HCT116 (cell line): ENCODE measurements around the gene DNAH7. TPM values are rescaled to one million over a fixed set of nuclear protein-coding genes. Genes with fewer than 3 reads are reported as not detected.

Experiments used
- ATAC-seq: fragments of 200-7000 bp; cut with Tn5 transposase; 2 replicates; pipeline ENCODE4 v1.9.1; 2020; ENCODE audit warnings: mild to moderate bottlenecking, moderate library complexity
- BruUV-seq: library from RNA; stranded (reverse); fragments of 400-500 nt; replicated peaks from 2 replicates; lab custom pipeline; 2021; lab: Mats Ljungman, UMichigan
- CTCF ChIA-PET: fragments of 300-600 bp; sonication (Branson Sonifier 250); formaldehyde crosslinking; loops from one replicate; lab custom pipeline; 2021; ENCODE audit warnings: antibody characterized with exemption; lab: Charles Lee
- POLR2A ChIA-PET: fragments of 300-600, 350-600 bp; sonication (Branson Sonifier 250); formaldehyde crosslinking; loops from one replicate; lab custom pipeline; 2021; ENCODE audit warnings: antibody characterized with exemption; lab: Charles Lee
- RAD21 ChIA-PET, 2 experiments: fragments of 300-600 bp; sonication (Branson Sonifier 250); formaldehyde crosslinking; loops; one replicate each; lab custom pipeline; 2023; ENCODE audit warnings: low total read pairs in 2 of 2; ENCODE audit not compliant: uncharacterized antibody in 2 of 2, unreplicated experiment in 2 of 2, low non-redundant PET in 1 of 2; lab: Charles Lee
- DNase-seq: peaks from one replicate; pipeline ENCODE4 v3.0.0-alpha.2; 2010; ENCODE audit warnings: low read depth, low spot score
- H2AFZ ChIP-seq: fragments of 200-600 bp; shearing (Covaris generic), sonication (generic); 2 replicates; pipeline ENCODE4 v1.6.1; 2017; ENCODE audit warnings: low read depth, mixed run types, mixed read lengths, antibody characterized with exemption, low read length; ENCODE audit not compliant: poor library complexity, severe bottlenecking
- H3K27ac ChIP-seq: 2 replicates; pipeline ENCODE4 v1.5.1; 2012; ENCODE audit warnings: low read depth, low read length
- H3K27me3 ChIP-seq: fragments of 200-600 bp; sonication (generic); 2 replicates; pipeline ENCODE4 v1.6.1; 2016; ENCODE audit warnings: mixed run types, low read length, mixed read lengths; ENCODE audit not compliant: insufficient read depth
- H3K36me3 ChIP-seq, 2 experiments: fragments of 200-500 bp in 1 of 2; fragments of 200-600 bp in 1 of 2; sonication (Bioruptor generic) in 1 of 2; sonication (generic) in 1 of 2; 2 replicates each; pipeline versions ENCODE4 v1.5.1 to v1.6.1; 2014 to 2016; ENCODE audit warnings: low read length in 2 of 2, inconsistent platforms in 1 of 2, mixed read lengths in 1 of 2, mixed run types in 1 of 2; ENCODE audit not compliant: insufficient read depth in 2 of 2, control insufficient read depth in 1 of 2
- H3K4me1 ChIP-seq, 2 experiments: fragments of 200-600 bp in 1 of 2; sonication (generic) in 1 of 2; 2 replicates each; pipeline versions ENCODE4 v1.5.1 to v1.6.1; 2012 to 2017; ENCODE audit warnings: low read length in 2 of 2, inconsistent platforms in 1 of 2, mild to moderate bottlenecking in 1 of 2, mixed read lengths in 1 of 2, mixed run types in 1 of 2, moderate library complexity in 1 of 2; ENCODE audit not compliant: insufficient read depth in 2 of 2, control insufficient read depth in 1 of 2
- H3K4me2 ChIP-seq: fragments of 200-600 bp; sonication (generic); 2 replicates; pipeline ENCODE4 v1.6.1; 2017; ENCODE audit warnings: mixed run types, low read length, mixed read lengths
- H3K4me3 ChIP-seq, 2 experiments: fragments of 200-600 bp in 1 of 2; sonication (generic) in 1 of 2; replicated peaks in 1 of 2; 2 replicates each; pipeline ENCODE4 v1.5.1; 2011 to 2016; ENCODE audit warnings: low read length in 2 of 2, control low read depth in 1 of 2, low read depth in 1 of 2, mild to moderate bottlenecking in 1 of 2, mixed read lengths in 1 of 2, mixed run types in 1 of 2
- H3K79me2 ChIP-seq: fragments of 200-600 bp; sonication (generic); 2 replicates; pipeline ENCODE4 v1.6.1; 2017; ENCODE audit warnings: mild to moderate bottlenecking, mixed run types, low read length, moderate library complexity, mixed read lengths; ENCODE audit not compliant: insufficient read depth
- H3K9ac ChIP-seq: fragments of 200-600 bp; sonication (generic); 2 replicates; pipeline ENCODE4 v1.6.1; 2016; ENCODE audit warnings: low read length, mixed read lengths
- H3K9me2 ChIP-seq: fragments of 200-600 bp; sonication (generic), shearing (Covaris generic); 2 replicates; pipeline ENCODE4 v1.6.1; 2017; ENCODE audit warnings: mixed run types, mild to moderate bottlenecking, moderate library complexity; ENCODE audit not compliant: insufficient read depth
- H3K9me3 ChIP-seq, 2 experiments: fragments of 200-500 bp in 1 of 2; fragments of 200-600 bp in 1 of 2; sonication (Bioruptor generic) in 1 of 2; sonication (generic) in 1 of 2; 2 replicates each; pipeline ENCODE4 v1.6.1; 2014 to 2017; ENCODE audit warnings: low read length in 2 of 2, mixed read lengths in 2 of 2, inconsistent platforms in 1 of 2, low read depth in 1 of 2, mild to moderate bottlenecking in 1 of 2, mixed run types in 1 of 2, moderate library complexity in 1 of 2; ENCODE audit not compliant: control insufficient read depth in 1 of 2, insufficient read depth in 1 of 2
- H4K20me1 ChIP-seq: fragments of 200-600 bp; sonication (generic), shearing (Covaris generic); 2 replicates; pipeline ENCODE4 v1.6.1; 2017; ENCODE audit warnings: mixed run types, mild to moderate bottlenecking, moderate library complexity; ENCODE audit not compliant: insufficient read depth
- ATF3 ChIP-seq: IDR thresholded peaks from 2 replicates; pipeline ENCODE4 v1.6.1; 2012
- CBX3 ChIP-seq: IDR thresholded peaks from 2 replicates; pipeline ENCODE4 v1.6.1; 2012; ENCODE audit warnings: low read depth
- EGR1 ChIP-seq: IDR thresholded peaks from 2 replicates; pipeline ENCODE4 v1.6.1; 2012; ENCODE audit warnings: low read depth
- EZH2 ChIP-seq: fragments of 200-600 bp; sonication (generic); IDR thresholded peaks from 2 replicates; pipeline ENCODE4 v1.6.1; 2017; ENCODE audit warnings: antibody characterized with exemption, mixed run types
- FOSL1 ChIP-seq: IDR thresholded peaks from 2 replicates; pipeline ENCODE4 v1.6.1; 2012; ENCODE audit warnings: low read depth
- JUND ChIP-seq: IDR thresholded peaks from 2 replicates; pipeline ENCODE4 v1.6.1; 2012
- POLR2A ChIP-seq: IDR thresholded peaks from 2 replicates; pipeline ENCODE4 v1.7.0; 2011; ENCODE audit warnings: borderline replicate concordance; ENCODE audit not compliant: insufficient read depth, insufficient read length; ENCODE audit errors: extremely low read depth
- POLR2AphosphoS5 ChIP-seq: IDR thresholded peaks from 2 replicates; pipeline ENCODE4 v1.6.1; 2011; ENCODE audit warnings: mild to moderate bottlenecking, low read depth, low read length, moderate library complexity
- RAD21 ChIP-seq: IDR thresholded peaks from 2 replicates; pipeline ENCODE4 v1.6.1; 2012; ENCODE audit warnings: low read depth, mild to moderate bottlenecking
- SIN3A ChIP-seq: IDR thresholded peaks from 2 replicates; pipeline ENCODE4 v1.6.1; 2012; ENCODE audit warnings: low read depth
- SRF ChIP-seq: IDR thresholded peaks from 2 replicates; pipeline ENCODE4 v1.6.1; 2012; ENCODE audit warnings: low read depth
- TCF7L2 ChIP-seq: IDR thresholded peaks from 2 replicates; pipeline ENCODE4 v1.7.0; 2011; ENCODE audit warnings: borderline replicate concordance, inconsistent platforms; ENCODE audit not compliant: insufficient read depth, insufficient read length; ENCODE audit errors: extremely low read depth
- YY1 ChIP-seq: IDR thresholded peaks from 2 replicates; pipeline ENCODE4 v1.6.1; 2011; ENCODE audit warnings: low read length, low read depth, moderate library complexity, mild to moderate bottlenecking; ENCODE audit not compliant: insufficient replicate concordance; ENCODE audit errors: extremely low read depth
- intact Hi-C: fragments of 100-400 bp; cut with micrococcal nuclease; formaldehyde crosslinking; loops from 2 replicates; pipeline ENCODE4 v1.10.0; 2022
- total RNA-seq: library from RNA; stranded (reverse); gene quantifications from one replicate; pipeline ENCODE4 v1.2.1, GENCODE V29; 2021; ENCODE audit not compliant: unreplicated experiment
- TF ChIP-seq, protein P1 (sequence below), 3 experiments: fragments of 200-600 bp in 1 of 3; sonication (generic) in 1 of 3; IDR thresholded peaks in 2 of 3; conservative IDR thresholded peaks in 1 of 3; 2 replicates each; pipeline ENCODE4 v1.5.1; 2012 to 2017; ENCODE audit warnings: low read depth in 2 of 3, low read length in 2 of 3, antibody characterized with exemption in 1 of 3, borderline replicate concordance in 1 of 3, control low read depth in 1 of 3, mild to moderate bottlenecking in 1 of 3, mixed read lengths in 1 of 3, mixed run types in 1 of 3, moderate library complexity in 1 of 3; ENCODE audit not compliant: insufficient read depth in 1 of 3

Gene DNAH7
- total RNA-seq, 1 experiment from 2014 or later, result not detected

DNA sequence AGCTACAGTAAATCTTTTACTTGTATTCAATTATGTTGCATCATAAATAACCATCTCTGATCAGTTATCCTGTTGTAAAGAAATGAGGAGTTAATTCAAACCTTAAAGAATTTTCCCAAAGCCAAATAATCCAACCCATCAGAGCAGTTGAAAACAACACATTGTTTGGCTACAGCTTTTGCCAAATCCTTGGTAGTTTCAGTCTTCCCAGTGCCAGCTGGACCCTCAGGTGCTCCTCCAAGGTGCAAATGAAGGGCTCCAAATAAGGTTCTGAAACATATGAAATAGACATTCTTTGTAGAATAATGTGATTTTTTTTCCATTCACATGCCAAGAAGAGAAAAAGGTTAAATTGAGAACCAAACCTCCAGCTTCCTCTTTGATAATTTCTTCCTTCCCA, 158.7 kb downstream of the DNAH7 start:
- ChIA-PET CTCF (no interaction called here), RAD21 (no interaction called here), POLR2A (no interaction called here)
- no TSS peak for BruUV-seq
- H3K4me2 ChIP-seq, result no peak overlapping the region
- no peaks in the 10 kb centered on the region for H3K27me3 ChIP-seq
- no peaks in the 10 kb centered on the region for H3K4me1 ChIP-seq
- intact Hi-C loops, result loop anchor here (10.0 kb wide), 1 partner anchor 365 kb away; no protein-coding TSS in a partner anchor
- H3K27ac ChIP-seq, result no peak overlapping the region
- H3K36me3 ChIP-seq, result no peaks in the 10 kb centered on the region
- no peaks in the 10 kb centered on the region for H3K79me2 ChIP-seq
- no peaks in the 10 kb centered on the region for H4K20me1 ChIP-seq
- H3K9me3 ChIP-seq, result no peaks in the 10 kb centered on the region
- DNase-seq, result no peak
- TF ChIP-seq SIN3A, result no peak
- no peak for TF ChIP-seq POLR2A
- no peak for TF ChIP-seq SRF
- no peak for TF ChIP-seq TCF7L2
- no peak for TF ChIP-seq ATF3
- TF ChIP-seq POLR2AphosphoS5, result no peak
- TF ChIP-seq, protein P1, sequence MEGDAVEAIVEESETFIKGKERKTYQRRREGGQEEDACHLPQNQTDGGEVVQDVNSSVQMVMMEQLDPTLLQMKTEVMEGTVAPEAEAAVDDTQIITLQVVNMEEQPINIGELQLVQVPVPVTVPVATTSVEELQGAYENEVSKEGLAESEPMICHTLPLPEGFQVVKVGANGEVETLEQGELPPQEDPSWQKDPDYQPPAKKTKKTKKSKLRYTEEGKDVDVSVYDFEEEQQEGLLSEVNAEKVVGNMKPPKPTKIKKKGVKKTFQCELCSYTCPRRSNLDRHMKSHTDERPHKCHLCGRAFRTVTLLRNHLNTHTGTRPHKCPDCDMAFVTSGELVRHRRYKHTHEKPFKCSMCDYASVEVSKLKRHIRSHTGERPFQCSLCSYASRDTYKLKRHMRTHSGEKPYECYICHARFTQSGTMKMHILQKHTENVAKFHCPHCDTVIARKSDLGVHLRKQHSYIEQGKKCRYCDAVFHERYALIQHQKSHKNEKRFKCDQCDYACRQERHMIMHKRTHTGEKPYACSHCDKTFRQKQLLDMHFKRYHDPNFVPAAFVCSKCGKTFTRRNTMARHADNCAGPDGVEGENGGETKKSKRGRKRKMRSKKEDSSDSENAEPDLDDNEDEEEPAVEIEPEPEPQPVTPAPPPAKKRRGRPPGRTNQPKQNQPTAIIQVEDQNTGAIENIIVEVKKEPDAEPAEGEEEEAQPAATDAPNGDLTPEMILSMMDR (IDR thresholded peaks at IDR 0.05 in 2 of 3, conservative IDR thresholded peaks at IDR 0.05 in 1 of 3; ENCODE audit: borderline replicate concordance in 1 of 3, insufficient read depth in 1 of 3, low read depth in 2 of 3, low read length in 2 of 3), result no peak
- ATAC-seq, result no peak
- H2AFZ ChIP-seq, result no peak overlapping the region
- H3K9ac ChIP-seq, result no peak overlapping the region
- H3K4me3 ChIP-seq, result no peak overlapping the region
- H3K9me2 ChIP-seq, result no peaks in the 10 kb centered on the region

DNA sequence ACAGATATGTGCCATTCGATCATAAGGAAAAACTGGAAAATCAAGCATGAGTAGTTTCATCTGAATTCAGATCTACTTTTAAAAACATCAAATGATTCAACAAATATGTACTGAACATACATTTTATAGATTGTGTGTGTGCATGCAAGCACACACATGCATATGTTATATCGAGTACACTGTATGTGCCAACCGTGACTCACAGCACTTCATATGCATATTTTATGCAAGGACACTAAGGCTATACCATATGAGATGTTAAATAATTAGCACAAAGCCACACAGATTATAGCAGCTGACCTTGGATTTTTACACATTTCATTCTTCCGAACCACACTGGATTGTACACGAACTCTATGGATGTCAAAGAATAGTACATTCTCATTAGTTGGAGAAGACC, 161.2 kb downstream of the DNAH7 start:
- ATAC-seq (no peak), DNase-seq (no peak)
- no TSS peak for BruUV-seq
- H3K36me3 ChIP-seq, result no peaks in the 10 kb centered on the region
- H3K9ac ChIP-seq, result no peak overlapping the region
- TF ChIP-seq EZH2 (no peak), RAD21 (no peak), YY1 (no peak), POLR2AphosphoS5 (no peak), EGR1 (no peak), ATF3 (no peak), JUND (no peak), FOSL1 (no peak), CBX3 (no peak)
- H3K27me3 ChIP-seq, result no peaks in the 10 kb centered on the region
- H3K27ac ChIP-seq, result no peak overlapping the region
- no peak overlapping the region for H2AFZ ChIP-seq
- H3K4me1 ChIP-seq, result no peaks in the 10 kb centered on the region
- intact Hi-C loops, result loop anchor here (10.0 kb wide), 1 partner anchor 367 kb away; no protein-coding TSS in a partner anchor
- H3K79me2 ChIP-seq, result no peaks in the 10 kb centered on the region
- ChIA-PET CTCF (no interaction called here), POLR2A (no interaction called here), RAD21 (no interaction called here)
- H3K9me3 ChIP-seq, result no peaks in the 10 kb centered on the region
- H3K4me3 ChIP-seq, result no peak overlapping the region
- H3K4me2 ChIP-seq, result no peak overlapping the region
- no peaks in the 10 kb centered on the region for H4K20me1 ChIP-seq
- no peaks in the 10 kb centered on the region for H3K9me2 ChIP-seq
